Measurements from ENCODE around the gene FILIP1L.

Gene FILIP1L

GRCh38 chr3:100088735-100089368 is 25.4 kb downstream of the FILIP1L start:
- no peak for TF ChIP-seq CTCF (IDR thresholded peaks at IDR 0.05; ENCODE audit: low read depth, low read length)
- H3K4me3 ChIP-seq (ENCODE audit: low read depth, low read length) = no peak overlapping the region
- in situ Hi-C loops (cut with HindIII; ENCODE audit: low sequenced_read_pairs) = no loop called here
- no peak for DNase-seq (ENCODE audit: low read depth, low spot score)

- DNase-seq (ENCODE audit: low read depth, low spot score) = peak; percentile 85
- no peak overlapping the region for H3K4me3 ChIP-seq (ENCODE audit: low read depth, low read length)
- in situ Hi-C loops (cut with HindIII; ENCODE audit: low sequenced_read_pairs) = no loop called here
- TF ChIP-seq CTCF (IDR thresholded peaks at IDR 0.05; ENCODE audit: low read depth, low read length) = no peak
Measured at GRCh38 chr3:100087198-100087597, 27.1 kb downstream of the FILIP1L start.

- H3K4me3 ChIP-seq (ENCODE audit: low read depth, low read length) = no peak overlapping the region
- no peak for TF ChIP-seq CTCF (IDR thresholded peaks at IDR 0.05; ENCODE audit: low read depth, low read length)
- no peak for DNase-seq (ENCODE audit: low read depth, low spot score)
- in situ Hi-C loops (cut with HindIII; ENCODE audit: low sequenced_read_pairs) = no loop called here
Measured at GRCh38 chr3:100086401-100086800, 27.9 kb downstream of the FILIP1L start.

- no peak for DNase-seq (ENCODE audit: low read depth, low spot score)
- in situ Hi-C loops (cut with HindIII; ENCODE audit: low sequenced_read_pairs) = no loop called here
- TF ChIP-seq CTCF (IDR thresholded peaks at IDR 0.05; ENCODE audit: low read depth, low read length) = no peak
- no peak overlapping the region for H3K4me3 ChIP-seq (ENCODE audit: low read depth, low read length)
Measured at GRCh38 chr3:100084100-100084806, 30.0 kb downstream of the FILIP1L start.

- no peak for DNase-seq (ENCODE audit: low read depth, low spot score)
- H3K4me3 ChIP-seq (ENCODE audit: low read depth, low read length) = no peak overlapping the region
- no peak for TF ChIP-seq CTCF (IDR thresholded peaks at IDR 0.05; ENCODE audit: low read depth, low read length)
- in situ Hi-C loops (cut with HindIII; ENCODE audit: low sequenced_read_pairs) = no loop called here
Measured at GRCh38 chr3:100083209-100083608, 31.1 kb downstream of the FILIP1L start.

GRCh38 chr3:100082714-100083113 is 31.6 kb downstream of the FILIP1L start:
- TF ChIP-seq CTCF (IDR thresholded peaks at IDR 0.05; ENCODE audit: low read depth, low read length) = no peak
- no peak overlapping the region for H3K4me3 ChIP-seq (ENCODE audit: low read depth, low read length)
- in situ Hi-C loops (cut with HindIII; ENCODE audit: low sequenced_read_pairs) = no loop called here
- DNase-seq (ENCODE audit: low read depth, low spot score) = peak; percentile 75
